ENCODE results near the gene ABCD1. TPM values are rescaled to one million over a fixed set of nuclear protein-coding genes. Genes with fewer than 3 reads are reported as not detected.
"Not testable (repeated sequence)": the region's sequence is repeated elsewhere in the genome, so short reads cannot be mapped to it uniquely, and the experiment has no call there.

The ABCD1 gene
- total RNA-seq, 3 donors from 2014 or later, result 10.2 to 27.8 (median 10.5) TPM

DNA sequence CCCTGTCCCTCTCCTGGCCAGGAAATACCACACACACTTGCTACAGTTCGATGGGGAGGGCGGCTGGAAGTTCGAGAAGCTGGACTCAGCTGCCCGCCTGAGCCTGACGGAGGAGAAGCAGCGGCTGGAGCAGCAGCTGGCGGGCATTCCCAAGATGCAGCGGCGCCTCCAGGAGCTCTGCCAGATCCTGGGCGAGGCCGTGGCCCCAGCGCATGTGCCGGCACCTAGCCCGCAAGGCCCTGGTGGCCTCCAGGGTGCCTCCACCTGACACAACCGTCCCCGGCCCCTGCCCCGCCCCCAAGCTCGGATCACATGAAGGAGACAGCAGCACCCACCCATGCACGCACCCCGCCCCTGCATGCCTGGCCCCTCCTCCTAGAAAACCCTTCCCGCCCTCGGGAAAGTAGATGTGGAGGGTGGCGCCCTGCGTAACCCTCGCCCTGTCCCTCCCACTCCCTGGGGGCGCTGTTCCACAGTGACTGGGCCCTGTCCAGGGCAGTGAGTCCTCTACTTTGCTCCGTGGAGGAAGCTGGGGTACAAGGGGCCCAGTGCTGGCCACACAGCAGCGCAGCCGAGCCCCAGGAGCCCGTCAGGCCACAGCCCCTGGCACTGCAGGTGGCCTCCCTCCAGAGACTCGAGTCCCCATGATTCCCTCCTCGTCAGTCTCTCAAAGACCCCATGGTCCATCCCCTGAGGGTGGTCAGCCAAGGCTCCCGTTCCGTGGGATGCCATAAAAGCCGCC, 19.0 kb downstream of the ABCD1 start:
- Histone ChIP-seq H3K27me3 (peaks cover 0 to 13% of the 10 kb centered on the region in 2 donors), H3K27ac (peak overlapping the region; percentile 45 to 58), H3K4me3 (peak overlapping the region in 2 of 3 donors; percentile 23 to 37)
- H3K4me1 ChIP-seq; H3K36me3 ChIP-seq; intact Hi-C loops (cut with DNase I; ENCODE audit: low total_unique reads); H3K9me3 ChIP-seq: not testable (repeated sequence)
- DNase-seq (ENCODE audit: low spot score in 2 of 2), result peak; percentile 65 to 76

DNA sequence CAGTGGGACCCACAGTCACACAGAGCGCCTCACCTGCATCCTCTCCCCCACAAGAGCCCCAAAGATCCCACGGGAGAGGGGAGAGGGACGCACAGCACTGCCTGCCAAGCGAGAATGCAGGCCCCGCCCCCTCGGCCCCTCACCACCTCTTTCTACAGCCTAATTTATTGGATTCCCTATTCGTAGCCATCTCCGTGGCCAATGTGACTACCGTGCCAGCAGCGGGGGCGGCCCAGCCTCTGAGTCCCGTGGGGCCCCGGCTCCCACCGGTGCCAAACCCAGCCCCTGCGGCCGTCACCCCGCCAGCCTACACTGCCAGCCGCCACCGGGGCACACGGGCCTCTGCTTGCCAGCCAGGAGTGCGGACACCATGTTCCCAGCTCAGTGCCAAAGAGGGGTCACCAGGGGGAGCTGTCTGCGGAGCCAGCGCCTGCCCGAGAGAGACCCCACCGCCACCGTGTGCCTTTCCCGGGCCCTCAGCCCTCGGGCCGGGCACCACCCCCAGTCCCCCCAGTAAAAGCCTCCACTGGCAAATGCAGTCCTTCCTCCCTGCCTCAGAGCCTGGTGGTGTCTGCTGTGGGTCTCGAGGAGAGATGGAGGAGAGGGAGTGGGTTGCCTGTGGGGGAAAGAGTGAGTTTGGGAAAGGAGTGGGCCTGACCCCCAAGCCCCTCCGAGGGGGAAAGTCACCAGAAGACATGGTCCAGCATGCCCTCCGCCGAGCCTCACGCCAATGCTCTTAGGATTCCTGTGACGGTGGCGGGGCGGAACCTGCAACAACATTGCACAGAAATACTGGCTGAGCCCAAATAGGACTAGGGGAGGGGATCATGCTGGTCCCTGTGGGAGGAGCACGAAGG, 19.8 kb downstream of the ABCD1 start:
- Histone ChIP-seq H3K27me3 (peaks cover 0 to 8% of the 10 kb centered on the region in 2 donors), H3K36me3 (no peaks in the 10 kb centered on the region), H3K27ac (peak overlapping the region in 1 of 2 donors; percentile 58), H3K9me3 (no peaks in the 10 kb centered on the region), H3K4me3 (peak overlapping the region in 2 of 3 donors; percentile 23 to 37), H3K4me1 (no peaks in the 10 kb centered on the region)
- no peak for TF ChIP-seq POLR2AphosphoS5 (IDR thresholded peaks at IDR 0.05)
- TF ChIP-seq, protein P1, sequence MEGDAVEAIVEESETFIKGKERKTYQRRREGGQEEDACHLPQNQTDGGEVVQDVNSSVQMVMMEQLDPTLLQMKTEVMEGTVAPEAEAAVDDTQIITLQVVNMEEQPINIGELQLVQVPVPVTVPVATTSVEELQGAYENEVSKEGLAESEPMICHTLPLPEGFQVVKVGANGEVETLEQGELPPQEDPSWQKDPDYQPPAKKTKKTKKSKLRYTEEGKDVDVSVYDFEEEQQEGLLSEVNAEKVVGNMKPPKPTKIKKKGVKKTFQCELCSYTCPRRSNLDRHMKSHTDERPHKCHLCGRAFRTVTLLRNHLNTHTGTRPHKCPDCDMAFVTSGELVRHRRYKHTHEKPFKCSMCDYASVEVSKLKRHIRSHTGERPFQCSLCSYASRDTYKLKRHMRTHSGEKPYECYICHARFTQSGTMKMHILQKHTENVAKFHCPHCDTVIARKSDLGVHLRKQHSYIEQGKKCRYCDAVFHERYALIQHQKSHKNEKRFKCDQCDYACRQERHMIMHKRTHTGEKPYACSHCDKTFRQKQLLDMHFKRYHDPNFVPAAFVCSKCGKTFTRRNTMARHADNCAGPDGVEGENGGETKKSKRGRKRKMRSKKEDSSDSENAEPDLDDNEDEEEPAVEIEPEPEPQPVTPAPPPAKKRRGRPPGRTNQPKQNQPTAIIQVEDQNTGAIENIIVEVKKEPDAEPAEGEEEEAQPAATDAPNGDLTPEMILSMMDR (IDR thresholded peaks at IDR 0.05), result no peak
- TF ChIP-seq POLR2A (IDR thresholded peaks at IDR 0.05), result no peak
- intact Hi-C loops (cut with DNase I; ENCODE audit: low total_unique reads), result no loop called here
- no peak for DNase-seq (ENCODE audit: low spot score in 2 of 2)

DNA sequence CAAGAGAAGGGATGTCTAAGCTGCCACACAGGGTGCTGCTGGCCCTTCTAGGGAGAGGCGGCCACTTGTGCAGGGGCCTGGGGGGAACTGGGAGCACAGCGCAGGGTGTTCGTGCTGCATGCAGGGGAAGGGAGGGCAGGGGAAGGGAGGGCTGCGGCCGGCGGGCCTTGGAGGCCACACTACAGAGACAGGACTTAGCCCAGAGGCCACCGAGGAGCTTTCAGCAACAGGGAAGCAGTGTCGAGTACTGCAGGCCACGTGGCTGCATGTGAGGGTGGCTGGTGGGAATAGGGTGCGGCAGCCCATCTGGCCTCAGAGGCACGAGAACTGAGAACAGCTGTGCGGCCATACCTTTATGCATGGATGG, 20.4 kb downstream of the ABCD1 start:
- H3K27ac ChIP-seq; DNase-seq (ENCODE audit: low spot score in 2 of 2); H3K27me3 ChIP-seq; intact Hi-C loops (cut with DNase I; ENCODE audit: low total_unique reads); H3K9me3 ChIP-seq; H3K4me3 ChIP-seq; H3K4me1 ChIP-seq; H3K36me3 ChIP-seq: not testable (repeated sequence)

DNA sequence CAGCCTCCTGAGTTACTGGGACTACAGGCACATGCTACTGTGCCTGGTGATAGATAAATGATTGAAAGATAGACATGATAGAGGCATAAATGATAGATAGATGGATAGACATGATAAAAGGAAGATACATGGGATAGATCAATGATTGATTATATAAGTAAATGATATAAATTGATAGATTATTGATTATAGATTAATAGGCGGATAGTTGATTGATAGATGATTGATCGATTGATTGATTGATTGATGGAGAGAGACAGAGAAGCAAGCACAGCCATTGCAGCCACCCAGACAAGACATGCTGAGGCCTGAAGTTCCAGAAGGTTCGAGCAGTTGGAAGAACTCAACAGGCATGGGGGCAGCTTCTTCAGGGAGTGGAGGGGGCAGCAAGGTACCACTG, 21.7 kb downstream of the ABCD1 start:
- intact Hi-C loops (cut with DNase I; ENCODE audit: low total_unique reads), result no loop called here
- H3K4me1 ChIP-seq, result no peaks in the 10 kb centered on the region
- H3K36me3 ChIP-seq, result no peaks in the 10 kb centered on the region
- no peak for DNase-seq (ENCODE audit: low spot score in 2 of 2)
- H3K9me3 ChIP-seq, result no peaks in the 10 kb centered on the region
- no peak overlapping the region for H3K27ac ChIP-seq
- TF ChIP-seq POLR2A (IDR thresholded peaks at IDR 0.05), result no peak
- TF ChIP-seq POLR2AphosphoS5 (IDR thresholded peaks at IDR 0.05), result no peak
- TF ChIP-seq, protein P1 (IDR thresholded peaks at IDR 0.05), result no peak
- no peak overlapping the region for H3K4me3 ChIP-seq
- H3K27me3 ChIP-seq, result peaks cover 0 to 13% of the 10 kb centered on the region in 2 donors

DNA sequence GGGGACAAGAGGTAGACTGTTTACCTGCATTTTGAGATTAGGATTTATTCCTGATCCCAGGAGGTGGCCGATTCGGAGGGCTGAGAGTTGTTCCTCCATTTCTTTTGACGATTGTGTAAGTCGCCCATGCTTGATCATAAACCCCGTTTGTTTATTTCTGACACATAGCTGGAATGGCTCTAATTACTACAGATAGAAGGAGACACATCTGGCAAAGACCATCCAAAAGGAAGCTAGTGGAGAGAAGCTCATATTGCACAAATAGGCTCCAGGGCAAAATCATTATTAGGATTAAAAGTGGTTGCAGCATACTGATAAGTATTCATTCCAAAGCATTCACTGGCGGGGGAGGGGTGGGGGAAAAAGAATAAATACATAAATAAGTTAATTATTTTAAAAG, 22.3 kb downstream of the ABCD1 start:
- H3K27me3 ChIP-seq, result peaks cover 0 to 19% of the 10 kb centered on the region in 2 donors
- H3K4me3 ChIP-seq, result not testable (repeated sequence)

DNA sequence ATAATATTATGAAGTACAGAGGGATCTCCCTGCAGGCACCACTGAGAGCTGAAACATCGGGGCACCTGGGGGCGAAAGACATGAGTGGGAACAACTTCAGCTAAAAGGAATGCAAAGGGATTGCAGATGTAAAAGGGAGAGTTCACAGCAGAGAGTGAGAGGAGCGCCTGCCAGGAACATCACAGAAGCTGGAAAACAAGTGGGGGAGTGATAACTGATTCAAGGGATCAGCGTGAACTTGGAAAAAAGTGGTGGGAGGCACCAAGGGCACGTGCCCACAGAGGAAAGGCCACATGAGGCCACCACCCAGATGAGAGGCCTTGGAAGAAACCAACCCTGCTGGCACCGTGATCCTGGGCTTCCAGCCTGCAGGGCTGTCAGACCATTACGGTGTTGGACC, 24.4 kb downstream of the ABCD1 start:
- H3K9me3 ChIP-seq; DNase-seq (ENCODE audit: low spot score in 2 of 2); H3K4me1 ChIP-seq; intact Hi-C loops (cut with DNase I; ENCODE audit: low total_unique reads); H3K4me3 ChIP-seq; H3K27ac ChIP-seq; H3K36me3 ChIP-seq: not testable (repeated sequence)
- peaks cover 0 to 15% of the 10 kb centered on the region in 2 donors for H3K27me3 ChIP-seq

More for the DNA sequence above, 22.3 kb downstream of the ABCD1 start:
- H3K9me3 ChIP-seq; H3K4me1 ChIP-seq; H3K36me3 ChIP-seq; DNase-seq (ENCODE audit: low spot score in 2 of 2); H3K27ac ChIP-seq; intact Hi-C loops (cut with DNase I; ENCODE audit: low total_unique reads): not testable (repeated sequence)

DNA sequence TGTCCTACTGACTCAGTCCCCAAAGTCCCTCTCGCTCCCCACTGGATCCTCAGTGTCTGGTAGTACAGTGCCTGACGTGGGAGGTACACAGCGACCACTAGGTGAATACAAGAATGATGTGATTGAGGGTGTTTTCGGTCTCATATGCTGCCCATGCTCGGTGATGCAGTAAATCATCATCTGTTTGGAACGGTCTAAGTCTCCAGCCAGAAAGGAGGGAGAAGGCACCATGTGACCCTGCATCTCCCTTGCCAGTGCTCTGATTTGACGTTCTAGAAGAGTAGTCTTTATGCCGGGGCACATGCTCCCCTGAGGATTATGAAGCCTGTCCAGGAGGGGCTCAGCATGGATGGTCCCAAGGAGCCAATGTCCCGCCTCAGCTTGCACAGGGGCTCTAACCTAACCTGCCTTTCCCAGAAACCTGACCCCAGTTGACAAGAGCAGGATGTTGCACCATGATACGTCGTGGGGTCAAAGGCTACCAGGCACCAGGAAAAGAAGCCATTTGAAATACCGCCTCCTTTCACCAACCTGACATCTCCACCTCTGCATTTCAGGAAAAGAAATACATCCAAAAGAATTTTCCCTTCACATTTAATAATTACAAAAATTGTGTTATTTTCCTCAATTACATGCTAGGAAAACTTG, 25.6 kb downstream of the ABCD1 start:
- Histone ChIP-seq H3K36me3 (no peaks in the 10 kb centered on the region), H3K27me3 (peaks cover 0 to 11% of the 10 kb centered on the region in 2 donors), H3K9me3 (no peaks in the 10 kb centered on the region), H3K27ac (no peak overlapping the region), H3K4me3 (no peak overlapping the region), H3K4me1 (no peaks in the 10 kb centered on the region)
- DNase-seq (ENCODE audit: low spot score in 2 of 2), result no peak
- intact Hi-C loops (cut with DNase I; ENCODE audit: low total_unique reads), result no loop called here
- TF ChIP-seq, protein P1 (IDR thresholded peaks at IDR 0.05), result no peak
- TF ChIP-seq POLR2AphosphoS5 (IDR thresholded peaks at IDR 0.05) (no peak), POLR2A (IDR thresholded peaks at IDR 0.05) (no peak)

Measured in breast epithelium (tissue), 4 donors.